Nephron (organoid): ENCODE measurements around the gene PLXNA1.

Experiments
- H3K27ac Mint-ChIP-seq, 3 experiments: 2 replicates each; pipeline ENCODE4 v1.8.0; 2020; ENCODE audit warnings: mixed read lengths in 3 of 3, mild to moderate bottlenecking in 2 of 3, moderate library complexity in 1 of 3
- H3K27me3 Mint-ChIP-seq: 2 replicates; pipeline ENCODE4 v1.8.0; 2021; ENCODE audit warnings: low read depth, mild to moderate bottlenecking, moderate library complexity, mixed read lengths
- H3K36me3 Mint-ChIP-seq: 2 replicates; pipeline ENCODE4 v1.8.0; 2020; ENCODE audit warnings: low read depth, mixed read lengths
- H3K4me1 Mint-ChIP-seq: 2 replicates; pipeline ENCODE4 v1.8.0; 2020; ENCODE audit warnings: mixed read lengths
- H3K4me3 Mint-ChIP-seq, 3 experiments: 2 replicates each; pipeline ENCODE4 v1.8.0; 2020; ENCODE audit warnings: mild to moderate bottlenecking in 3 of 3, mixed read lengths in 3 of 3, moderate library complexity in 2 of 3
- H3K9me3 Mint-ChIP-seq: 2 replicates; pipeline ENCODE4 v1.8.0; 2020; ENCODE audit warnings: mixed read lengths
- CTCF ChIP-seq, 3 experiments: fragments of 200-600 bp; sonication (generic); IDR thresholded peaks; one replicate each; pipeline ENCODE4 v1.5.0; 2021; ENCODE audit warnings: antibody characterized with exemption in 3 of 3; ENCODE audit not compliant: unreplicated experiment in 3 of 3

PLXNA1 gene

GRCh38 chr3:127028781-127029657 lies 46.1 kb downstream of the PLXNA1 start:
- Mint-ChIP-seq H3K9me3 (no peaks in the 10 kb centered on the region), H3K36me3 (peaks cover 18% of the 10 kb centered on the region), H3K27me3 (no peaks in the 10 kb centered on the region), H3K27ac (no peak overlapping the region), H3K4me1 (no peaks in the 10 kb centered on the region), H3K4me3 (no peak overlapping the region)
- no peak for TF ChIP-seq CTCF (IDR thresholded peaks at IDR 0.05; ENCODE audit: unreplicated experiment in 3 of 3)

GRCh38 chr3:127029658-127030507 lies 47.0 kb downstream of the PLXNA1 start:
- peaks cover 19% of the 10 kb centered on the region for H3K36me3 Mint-ChIP-seq
- H3K9me3 Mint-ChIP-seq = no peaks in the 10 kb centered on the region
- H3K27ac Mint-ChIP-seq = no peak overlapping the region
- H3K4me1 Mint-ChIP-seq = peaks cover 1% of the 10 kb centered on the region
- H3K4me3 Mint-ChIP-seq = no peak overlapping the region
- no peaks in the 10 kb centered on the region for H3K27me3 Mint-ChIP-seq
- no peak for TF ChIP-seq CTCF (IDR thresholded peaks at IDR 0.05; ENCODE audit: unreplicated experiment in 3 of 3)

- TF ChIP-seq CTCF (IDR thresholded peaks at IDR 0.05; ENCODE audit: unreplicated experiment in 3 of 3) = no peak
- H3K9me3 Mint-ChIP-seq = no peaks in the 10 kb centered on the region
- H3K4me3 Mint-ChIP-seq = no peak overlapping the region
- H3K36me3 Mint-ChIP-seq = peaks cover 13% of the 10 kb centered on the region
- H3K4me1 Mint-ChIP-seq = peaks cover 8% of the 10 kb centered on the region
- H3K27ac Mint-ChIP-seq = no peak overlapping the region
- H3K27me3 Mint-ChIP-seq = no peaks in the 10 kb centered on the region
Observed at GRCh38 chr3:127030508-127031412, 47.8 kb downstream of the PLXNA1 start.

GRCh38 chr3:127031413-127031810 lies 48.5 kb downstream of the PLXNA1 start:
- Mint-ChIP-seq H3K36me3 (peaks cover 12% of the 10 kb centered on the region), H3K9me3 (no peaks in the 10 kb centered on the region), H3K27me3 (no peaks in the 10 kb centered on the region), H3K4me1 (peaks cover 8% of the 10 kb centered on the region), H3K27ac (no peak overlapping the region), H3K4me3 (no peak overlapping the region)
- TF ChIP-seq CTCF (IDR thresholded peaks at IDR 0.05; ENCODE audit: unreplicated experiment in 3 of 3) = no peak

GRCh38 chr3:127031845-127032244 lies 48.9 kb downstream of the PLXNA1 start:
- H3K27me3 Mint-ChIP-seq = no peaks in the 10 kb centered on the region
- H3K4me1 Mint-ChIP-seq = peaks cover 9% of the 10 kb centered on the region
- no peak overlapping the region for H3K4me3 Mint-ChIP-seq
- TF ChIP-seq CTCF (IDR thresholded peaks at IDR 0.05; ENCODE audit: unreplicated experiment in 3 of 3) = no peak
- H3K9me3 Mint-ChIP-seq = no peaks in the 10 kb centered on the region
- H3K27ac Mint-ChIP-seq = no peak overlapping the region
- peaks cover 10% of the 10 kb centered on the region for H3K36me3 Mint-ChIP-seq
